ENCODE results near the gene PDE11A. TPM values are rescaled to one million over a fixed set of nuclear protein-coding genes. Genes with fewer than 3 reads are reported as not detected.

The PDE11A gene
- total and polyA plus RNA-seq, 2 of the 8 experiments (the other 6 are each of a cell fraction or from before 2014, with no cell fraction given) = 0.19 to 0.23 TPM

DNA sequence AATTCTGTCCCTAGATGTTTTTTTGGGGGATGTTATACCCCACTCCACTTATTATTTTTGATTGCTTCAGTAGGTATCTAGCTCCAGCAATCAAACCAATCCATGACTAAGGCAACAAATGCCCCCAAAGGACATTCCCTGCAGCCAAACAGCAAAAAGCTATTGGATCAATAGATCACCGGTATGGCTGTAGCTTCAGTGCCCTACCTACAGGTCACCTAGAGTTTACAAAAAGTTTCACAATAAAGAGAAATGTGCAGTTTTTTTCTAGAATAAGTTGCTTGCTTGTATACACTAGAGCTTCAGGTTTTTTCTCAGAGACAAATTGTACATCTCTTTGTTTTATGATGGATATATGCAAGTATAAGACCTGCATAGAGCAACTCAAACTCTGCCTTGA, 27.7 kb downstream of the PDE11A start:
- no peaks in the 10 kb centered on the region for H3K79me1 ChIP-seq (ENCODE audit: low read depth, low read length)
- no peak overlapping the region for H3K14ac ChIP-seq (ENCODE audit: insufficient read length)
- H3K27me3 ChIP-seq (replicated peaks in 1 of 4; ENCODE audit: control insufficient read depth in 3 of 4, extremely low read depth in 1 of 4, insufficient read depth in 3 of 4, low read length in 3 of 4) = no peaks in the 10 kb centered on the region
- H3K23ac ChIP-seq (ENCODE audit: insufficient read length) = no peak overlapping the region
- H3K56ac ChIP-seq (replicated peaks; ENCODE audit: insufficient read length, low read depth, low read length) = no peak overlapping the region
- H4K20me1 ChIP-seq (replicated peaks in 1 of 2; ENCODE audit: control insufficient read depth in 1 of 2, insufficient read depth in 2 of 2, low read length in 2 of 2) = no peaks in the 10 kb centered on the region
- no peak overlapping the region for H4K5ac ChIP-seq (ENCODE audit: insufficient read length, low read depth, low read length)
- H3K4me3 ChIP-seq (ENCODE audit: extremely low read depth in 1 of 4, insufficient read depth in 2 of 4, low read depth in 3 of 4, low read length in 4 of 4) = no peak overlapping the region
- no peaks in the 10 kb centered on the region for H3K4me1 ChIP-seq (replicated peaks in 1 of 4; ENCODE audit: control insufficient read depth in 3 of 4, insufficient read depth in 4 of 4, low read length in 3 of 4)
- H3K18ac ChIP-seq (ENCODE audit: extremely low read depth, low read length) = no peak overlapping the region
- no peak overlapping the region for H3K4me2 ChIP-seq (ENCODE audit: insufficient read depth in 1 of 2, low read depth in 2 of 2, low read length in 2 of 2)
- H2BK20ac ChIP-seq (ENCODE audit: low read length) = no peak overlapping the region
- no peak overlapping the region for H2BK15ac ChIP-seq (ENCODE audit: low read length)
- no peak overlapping the region for H2AK5ac ChIP-seq (ENCODE audit: low read depth, low read length)
- H3K4ac ChIP-seq (replicated peaks; ENCODE audit: insufficient read length, low read depth, low read length) = no peak overlapping the region
- no peaks in the 10 kb centered on the region for H3K36me3 ChIP-seq (ENCODE audit: control insufficient read depth in 2 of 4, insufficient read depth in 4 of 4, low read length in 3 of 4)
- ChIA-PET CTCF (ENCODE audit: partially characterized antibody) (no interaction called here), POLR2A (ENCODE audit: partially characterized antibody) (no interaction called here)
- no peak for FAIRE-seq
- no peak overlapping the region for H2BK5ac ChIP-seq (ENCODE audit: low read depth, low read length)
- H4K91ac ChIP-seq (replicated peaks; ENCODE audit: insufficient read length, low read length) = no peak overlapping the region
- no peak overlapping the region for H3K27ac ChIP-seq (ENCODE audit: low read depth, low read length)
- no peaks in the 10 kb centered on the region for H3K79me2 ChIP-seq (ENCODE audit: control insufficient read depth in 1 of 2, insufficient read depth in 2 of 2, low read length in 2 of 2)
- H3K23me2 ChIP-seq (ENCODE audit: low read depth, low read length) = no peaks in the 10 kb centered on the region
- H3K9me3 ChIP-seq (ENCODE audit: insufficient read depth in 2 of 2, low read depth in 1 of 2, low read length in 1 of 2) = no peaks in the 10 kb centered on the region
- H2AFZ ChIP-seq (ENCODE audit: low read length) = no peak overlapping the region
- no peak for DNase-seq (ENCODE audit: low read depth in 1 of 2, low spot score in 2 of 2)
- WGBS, 2 experiments (ENCODE audit: extremely low coverage in 1 of 2, insufficient coverage in 1 of 2, insufficient read length in 1 of 2, insufficient replicate concordance in 2 of 2, low coverage in 1 of 2, low lambda C conversion rate in 2 of 2, missing lambda C conversion rate in 1 of 2) = 92% methylated on average over 1 of the region's 1 CpG; no CpG with 5 or more reads in 1 of the 2 experiments
- H3K9ac ChIP-seq (replicated peaks in 1 of 4; ENCODE audit: extremely low read depth in 1 of 4, low read depth in 3 of 4, low read length in 3 of 4) = no peak overlapping the region
- no peak overlapping the region for H2BK12ac ChIP-seq (ENCODE audit: low read depth, low read length)
- H4K8ac ChIP-seq (ENCODE audit: extremely low read depth, insufficient read depth, low read length) = no peak overlapping the region
- H2BK120ac ChIP-seq (replicated peaks; ENCODE audit: low read depth, low read length) = no peak overlapping the region
- TF ChIP-seq SUZ12 (IDR thresholded peaks at IDR 0.05; ENCODE audit: low read length) (no peak), SIRT6 (IDR thresholded peaks at IDR 0.05; ENCODE audit: low read length) (no peak), SIX5 (IDR thresholded peaks at IDR 0.05; ENCODE audit: low read depth, low read length) (no peak), YY1 (IDR thresholded peaks at IDR 0.05; ENCODE audit: low read depth, low read length) (no peak), CBX5 (IDR thresholded peaks at IDR 0.05; ENCODE audit: low read depth, low read length) (no peak), POLR2A (IDR thresholded peaks at IDR 0.05; ENCODE audit: control extremely low read depth in 1 of 2, low read depth in 2 of 2, low read length in 2 of 2) (no peak), CEBPB (IDR thresholded peaks at IDR 0.05; ENCODE audit: low read depth, low read length) (no peak), SP1 (IDR thresholded peaks at IDR 0.05; ENCODE audit: low read depth, low read length) (no peak), POU5F1 (IDR thresholded peaks at IDR 0.05; ENCODE audit: low read depth, low read length) (no peak), CTBP2 (IDR thresholded peaks at IDR 0.05; ENCODE audit: borderline replicate concordance, insufficient read depth, insufficient read length, low read length) (no peak), SP2 (IDR thresholded peaks at IDR 0.05; ENCODE audit: low read length) (no peak)
- TF ChIP-seq, protein P1, sequence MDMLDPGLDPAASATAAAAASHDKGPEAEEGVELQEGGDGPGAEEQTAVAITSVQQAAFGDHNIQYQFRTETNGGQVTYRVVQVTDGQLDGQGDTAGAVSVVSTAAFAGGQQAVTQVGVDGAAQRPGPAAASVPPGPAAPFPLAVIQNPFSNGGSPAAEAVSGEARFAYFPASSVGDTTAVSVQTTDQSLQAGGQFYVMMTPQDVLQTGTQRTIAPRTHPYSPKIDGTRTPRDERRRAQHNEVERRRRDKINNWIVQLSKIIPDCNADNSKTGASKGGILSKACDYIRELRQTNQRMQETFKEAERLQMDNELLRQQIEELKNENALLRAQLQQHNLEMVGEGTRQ (IDR thresholded peaks at IDR 0.05; ENCODE audit: low read length) = no peak
- TF ChIP-seq, protein P2, sequence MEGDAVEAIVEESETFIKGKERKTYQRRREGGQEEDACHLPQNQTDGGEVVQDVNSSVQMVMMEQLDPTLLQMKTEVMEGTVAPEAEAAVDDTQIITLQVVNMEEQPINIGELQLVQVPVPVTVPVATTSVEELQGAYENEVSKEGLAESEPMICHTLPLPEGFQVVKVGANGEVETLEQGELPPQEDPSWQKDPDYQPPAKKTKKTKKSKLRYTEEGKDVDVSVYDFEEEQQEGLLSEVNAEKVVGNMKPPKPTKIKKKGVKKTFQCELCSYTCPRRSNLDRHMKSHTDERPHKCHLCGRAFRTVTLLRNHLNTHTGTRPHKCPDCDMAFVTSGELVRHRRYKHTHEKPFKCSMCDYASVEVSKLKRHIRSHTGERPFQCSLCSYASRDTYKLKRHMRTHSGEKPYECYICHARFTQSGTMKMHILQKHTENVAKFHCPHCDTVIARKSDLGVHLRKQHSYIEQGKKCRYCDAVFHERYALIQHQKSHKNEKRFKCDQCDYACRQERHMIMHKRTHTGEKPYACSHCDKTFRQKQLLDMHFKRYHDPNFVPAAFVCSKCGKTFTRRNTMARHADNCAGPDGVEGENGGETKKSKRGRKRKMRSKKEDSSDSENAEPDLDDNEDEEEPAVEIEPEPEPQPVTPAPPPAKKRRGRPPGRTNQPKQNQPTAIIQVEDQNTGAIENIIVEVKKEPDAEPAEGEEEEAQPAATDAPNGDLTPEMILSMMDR (IDR thresholded peaks at IDR 0.05; ENCODE audit: control extremely low read depth in 1 of 3, insufficient read depth in 1 of 3, low read depth in 1 of 3, low read length in 3 of 3) = no peak

Data from H1 (cell line).